HG03571 (cell line): Measurements from ENCODE around the gene EFCAB12.
"Not testable (repeated sequence)": the region's sequence is repeated elsewhere in the genome, so short reads cannot be mapped to it uniquely, and the experiment has no call there.

Experiments
- ATAC-seq: cut with Tn5 transposase; IDR thresholded peaks from one replicate; pipeline ENCODE4 v1.9.1; 2021; ENCODE audit not compliant: unreplicated experiment

The EFCAB12 gene

DNA sequence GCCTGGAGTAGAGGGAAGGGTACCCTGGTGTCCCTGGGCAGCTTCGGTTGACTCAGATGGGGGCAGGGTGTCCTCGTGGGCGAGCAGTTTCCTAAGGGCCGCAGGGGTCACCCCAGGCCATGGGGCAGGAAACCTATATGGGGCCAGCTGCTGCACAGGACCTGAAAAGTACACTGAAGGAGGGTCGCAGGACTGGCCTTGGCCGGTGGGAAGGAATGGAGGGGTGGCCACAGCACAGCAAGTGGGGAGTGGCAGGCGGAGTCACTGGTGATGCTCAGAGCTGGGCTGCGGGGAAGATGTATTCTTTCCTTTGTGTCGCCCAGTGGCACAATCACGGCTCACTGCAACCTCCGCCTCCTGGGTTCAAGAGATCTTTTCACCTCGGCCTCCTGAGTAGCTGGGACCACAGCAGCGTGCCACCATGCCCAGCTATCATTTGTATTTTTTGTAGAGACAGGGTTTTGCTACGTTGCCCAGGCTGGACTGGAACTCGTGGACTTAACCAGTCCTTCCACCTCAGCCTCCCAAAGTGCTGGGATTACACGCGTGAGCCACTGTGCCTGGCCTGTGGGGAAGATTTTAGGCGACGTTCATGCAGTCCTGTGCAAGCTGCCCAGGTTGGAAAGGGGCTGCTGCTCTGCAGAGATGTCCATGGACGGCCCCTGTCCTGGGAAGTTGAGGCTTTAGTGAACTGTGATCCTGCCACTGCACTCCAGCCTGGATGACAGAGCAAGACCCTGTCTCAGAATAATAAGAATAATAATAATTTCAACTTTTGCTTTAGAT, 57.2 kb downstream of the EFCAB12 start:
- no peak for ATAC-seq

DNA sequence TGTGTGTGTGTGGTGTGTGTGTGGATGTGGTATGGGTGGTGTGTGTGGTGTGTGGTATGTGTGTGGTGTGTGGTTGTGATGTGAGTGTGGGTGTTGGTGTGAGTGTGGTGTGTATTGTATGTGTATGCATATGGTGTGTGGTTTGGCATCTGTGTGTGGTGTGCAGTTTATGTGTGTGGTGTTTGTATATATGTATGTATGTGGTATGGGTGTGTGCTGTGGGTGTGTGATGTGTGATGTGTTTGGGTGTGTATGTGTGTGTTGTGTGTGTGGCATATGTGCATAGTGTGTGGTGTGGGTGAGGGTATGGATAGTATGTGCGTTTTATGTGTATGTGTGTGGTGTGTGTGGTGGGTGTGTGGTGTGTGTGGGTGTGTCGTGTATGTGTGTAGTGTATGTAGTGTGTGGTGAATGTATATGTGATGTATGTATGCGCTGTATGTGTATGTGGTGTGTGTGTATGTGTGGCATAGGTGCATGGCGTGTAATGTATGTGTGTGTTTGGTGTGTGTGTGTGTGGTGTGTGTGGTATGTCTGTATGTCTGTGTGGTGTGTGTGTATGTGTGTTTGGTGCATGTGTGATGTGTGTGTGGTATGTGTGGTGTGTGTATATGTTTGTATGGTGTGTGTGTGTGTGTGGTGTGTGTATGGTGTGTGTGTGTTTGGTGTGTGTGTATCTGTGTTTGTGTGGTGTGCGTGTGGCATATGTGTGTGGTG, 58.0 kb downstream of the EFCAB12 start:
- no peak for ATAC-seq

DNA sequence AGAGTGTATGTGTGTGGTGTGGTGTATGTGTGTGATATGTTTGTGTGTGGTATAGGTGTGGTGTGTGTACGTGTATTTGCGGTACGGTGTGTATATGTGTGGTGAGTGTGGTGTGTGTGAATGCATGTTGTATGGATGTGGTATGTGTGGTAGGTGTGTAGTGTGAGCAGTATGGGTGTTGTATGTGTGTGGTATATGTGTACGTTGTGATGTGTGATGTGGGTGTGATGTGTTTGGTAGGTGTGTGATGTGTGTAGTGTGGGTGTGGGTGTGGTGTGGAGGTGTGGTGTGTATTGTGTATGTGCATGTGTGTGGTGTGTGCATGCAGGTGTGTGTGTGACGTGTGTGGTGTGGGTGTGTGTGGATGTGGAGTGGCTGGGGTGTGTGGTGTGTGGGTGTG, 58.7 kb downstream of the EFCAB12 start:
- ATAC-seq, result no peak

DNA sequence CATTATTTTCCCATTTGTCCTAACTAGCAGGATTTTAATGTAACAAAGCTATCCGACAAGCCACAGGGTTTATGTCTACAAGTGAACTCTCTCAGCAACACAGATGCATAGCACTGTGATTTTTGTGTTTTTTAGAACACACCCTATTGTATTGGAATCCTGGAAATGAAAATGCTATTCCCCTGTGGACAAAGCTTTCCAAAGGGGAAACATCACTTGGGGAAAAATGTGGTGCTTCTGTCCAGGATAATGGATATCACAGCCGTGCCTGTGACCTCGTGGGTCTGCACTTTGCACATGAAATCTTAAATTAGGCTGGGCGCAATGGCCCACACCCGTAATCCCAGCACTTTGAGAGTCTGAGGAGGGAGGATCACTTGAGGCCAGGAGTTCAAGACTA, 60.6 kb downstream of the EFCAB12 start:
- no peak for ATAC-seq

DNA sequence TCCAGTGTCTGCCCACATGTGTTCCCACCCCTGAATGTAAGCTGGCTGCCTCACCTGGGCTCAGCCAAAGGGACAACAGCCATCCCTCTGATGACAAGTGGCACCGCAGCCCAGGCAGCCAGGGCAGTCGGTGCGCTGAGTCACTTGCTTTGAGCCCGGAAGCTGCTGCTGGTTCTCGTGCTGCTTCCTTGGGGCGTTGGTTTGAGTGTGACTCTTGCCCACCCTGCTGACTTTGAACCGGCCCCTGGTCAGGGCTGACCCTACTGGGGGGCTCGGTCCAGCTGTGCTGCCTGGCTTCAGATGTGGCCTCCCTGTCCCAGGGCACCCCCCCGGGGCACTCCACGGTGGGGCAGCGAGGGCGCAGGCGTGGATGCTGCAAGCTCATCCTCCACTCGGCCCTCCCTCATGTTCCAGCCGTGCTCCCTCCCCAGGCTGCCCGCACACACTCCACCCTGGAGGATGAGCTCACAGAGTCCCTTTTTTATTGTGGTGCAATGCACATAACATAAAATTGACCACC, 62.1 kb downstream of the EFCAB12 start:
- ATAC-seq, result no peak

DNA sequence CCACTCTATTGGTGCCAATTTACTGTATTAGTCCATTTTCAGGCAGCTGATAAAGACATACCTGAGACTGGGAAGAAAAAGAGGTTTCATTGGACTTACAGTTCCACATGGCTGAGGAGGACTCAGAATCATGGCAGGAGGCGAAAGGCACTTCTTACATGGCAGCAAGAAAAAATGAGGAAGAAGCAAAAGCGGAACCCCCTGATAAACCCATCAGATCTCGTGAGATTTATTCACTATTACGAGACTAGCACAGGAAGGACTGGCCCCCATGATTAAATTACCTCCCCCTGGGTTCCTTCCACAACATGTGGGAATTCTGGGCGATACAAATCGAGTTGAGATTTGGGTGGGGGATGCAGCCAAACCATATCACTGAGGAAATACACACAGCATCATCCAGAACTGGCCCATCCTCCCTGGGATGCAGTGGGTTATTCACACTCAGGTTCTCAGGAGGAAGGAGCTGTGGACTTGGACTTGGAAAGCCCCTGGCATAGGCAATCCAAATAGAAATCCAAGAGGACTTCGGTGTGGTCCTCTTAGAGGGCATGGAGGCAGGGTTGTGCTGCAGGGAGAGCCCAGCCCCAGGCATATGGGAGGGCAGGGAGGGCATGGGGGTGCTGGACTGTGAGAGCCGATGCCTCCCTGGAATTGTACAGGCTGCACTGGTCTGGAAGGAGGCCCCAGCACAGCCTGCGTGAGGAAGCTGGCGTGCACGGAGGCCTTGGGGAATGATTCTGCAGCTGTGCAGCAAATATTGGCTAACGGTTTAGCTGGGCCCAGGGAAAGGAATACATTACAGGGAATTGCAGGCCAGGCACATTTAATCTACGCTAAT, 62.9 kb downstream of the EFCAB12 start:
- no peak for ATAC-seq

DNA sequence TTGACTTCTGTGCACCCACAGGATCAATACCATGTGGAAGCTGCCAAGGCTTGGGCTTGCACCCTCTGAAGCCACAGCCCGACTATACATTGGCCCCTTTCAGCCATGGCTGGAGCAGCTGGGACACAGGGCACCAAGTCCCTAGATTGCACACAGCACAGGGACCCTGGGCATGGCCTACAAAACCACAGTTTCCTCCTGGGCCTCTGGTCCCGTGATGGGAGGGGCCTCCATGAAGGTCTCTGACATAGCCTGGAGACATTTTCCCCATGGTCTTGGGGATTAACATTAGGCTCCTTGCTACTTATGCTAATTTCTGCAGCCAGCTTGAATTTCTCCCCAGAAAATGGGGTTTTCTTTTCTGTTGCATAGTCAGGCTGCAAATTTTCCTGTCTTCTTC, 63.6 kb downstream of the EFCAB12 start:
- not testable (repeated sequence) for ATAC-seq

DNA sequence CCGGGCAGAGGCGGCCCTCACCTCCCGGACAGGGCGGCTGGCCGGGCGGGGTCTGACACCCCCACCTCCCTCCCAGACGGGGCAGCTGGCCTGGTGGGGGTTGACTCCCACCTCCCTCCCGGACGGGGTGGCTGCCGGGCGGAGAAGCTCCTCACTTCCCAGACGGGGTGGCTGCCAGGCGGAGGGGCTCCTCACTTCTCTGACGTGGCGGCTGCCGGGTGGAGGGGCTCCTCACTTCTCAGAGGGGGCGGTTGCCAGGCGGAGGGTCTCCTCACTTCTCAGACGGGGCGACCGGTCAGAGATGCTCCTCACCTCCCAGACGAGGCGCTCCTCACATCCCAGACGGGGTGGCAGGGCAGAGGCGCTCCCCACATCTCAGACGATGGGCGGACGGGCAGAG, 65.1 kb downstream of the EFCAB12 start:
- ATAC-seq, result not testable (repeated sequence)

DNA sequence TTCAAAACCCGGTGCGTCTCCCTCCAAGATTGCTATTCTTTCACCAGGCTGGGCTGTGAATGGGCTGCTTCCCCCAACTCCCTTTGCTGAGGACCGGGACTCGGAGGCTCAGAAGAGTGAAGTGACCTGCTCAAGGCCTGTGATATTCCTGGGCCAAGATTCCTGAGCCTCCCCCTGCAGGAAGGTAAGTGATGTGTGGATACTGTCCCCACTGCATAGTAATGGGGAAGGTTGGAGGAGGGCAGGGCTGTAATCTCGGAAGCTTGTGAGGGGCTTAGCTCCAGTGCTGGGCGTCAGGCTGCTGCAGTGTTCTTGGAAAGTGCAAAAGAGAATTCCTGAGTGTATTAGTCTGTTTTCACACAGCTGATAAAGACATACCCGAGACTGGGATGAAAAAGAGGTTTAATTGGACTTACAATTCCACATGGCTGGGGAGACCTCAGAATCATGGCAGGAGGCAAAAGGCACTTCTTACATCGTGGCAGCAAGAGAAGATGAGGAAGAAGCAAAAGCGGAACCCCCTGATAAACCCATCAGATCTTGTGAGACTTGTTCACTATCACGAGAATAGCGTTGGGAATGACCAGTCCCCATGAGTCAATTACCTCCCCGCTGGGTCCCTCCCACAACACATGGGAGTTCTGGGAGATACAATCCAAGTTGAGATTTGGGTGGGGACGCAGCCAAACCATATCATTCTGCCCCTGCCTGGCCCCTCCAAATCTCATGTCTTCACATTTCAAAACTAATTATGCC, 67.6 kb downstream of the EFCAB12 start:
- ATAC-seq, result no peak

DNA sequence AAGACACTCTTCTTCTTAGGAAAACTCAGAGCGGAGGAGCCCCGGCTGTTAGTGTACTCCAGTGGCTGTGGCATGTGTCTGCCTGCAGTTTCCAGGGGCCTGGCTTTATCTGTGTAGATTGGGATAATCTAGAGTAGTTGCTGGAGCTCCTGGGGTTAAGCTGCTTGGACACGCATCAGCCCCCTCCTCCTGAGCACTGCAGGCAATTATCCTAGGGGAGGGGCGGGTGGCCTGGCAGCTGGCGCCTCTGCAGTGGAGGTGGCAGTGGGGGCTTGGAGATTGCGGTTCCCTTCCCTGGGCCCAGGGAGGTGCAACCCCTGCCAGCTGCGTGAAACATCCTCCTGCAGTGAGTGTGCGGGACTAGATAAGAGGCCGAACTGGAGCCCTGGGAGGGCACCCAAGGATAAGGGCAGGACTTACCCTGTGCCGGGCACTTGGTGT, 68.2 kb downstream of the EFCAB12 start:
- ATAC-seq, result no peak

DNA sequence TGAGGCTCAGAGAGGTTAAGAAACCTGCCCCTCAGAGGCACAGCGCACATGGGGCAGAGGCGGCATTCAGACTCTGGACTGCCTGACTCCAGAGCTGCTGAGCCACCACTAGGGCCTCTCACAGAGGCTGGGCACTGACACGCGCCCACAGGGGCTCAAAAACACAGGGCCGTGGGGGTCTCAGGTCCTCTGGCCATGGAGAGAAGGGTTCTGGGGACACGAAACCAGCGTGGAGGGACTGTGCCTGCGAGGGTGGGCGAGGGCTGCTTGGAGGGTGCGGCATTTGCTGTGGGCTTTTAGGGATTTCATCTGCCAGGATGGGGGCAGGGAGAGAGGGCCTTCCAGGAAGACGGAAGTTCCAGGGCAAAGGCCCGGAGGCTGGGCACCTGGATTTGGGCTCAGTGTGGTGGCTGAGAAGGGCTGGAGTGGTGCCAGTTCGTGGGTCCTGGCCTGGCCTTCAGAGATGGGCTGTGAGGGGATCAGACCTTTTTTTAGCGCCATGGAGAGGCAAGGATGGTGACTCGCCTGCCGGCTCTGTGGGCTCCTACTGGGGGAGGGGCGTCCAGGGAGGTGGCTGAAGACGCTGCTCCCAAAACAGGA, 69.6 kb downstream of the EFCAB12 start:
- ATAC-seq, result no peak

DNA sequence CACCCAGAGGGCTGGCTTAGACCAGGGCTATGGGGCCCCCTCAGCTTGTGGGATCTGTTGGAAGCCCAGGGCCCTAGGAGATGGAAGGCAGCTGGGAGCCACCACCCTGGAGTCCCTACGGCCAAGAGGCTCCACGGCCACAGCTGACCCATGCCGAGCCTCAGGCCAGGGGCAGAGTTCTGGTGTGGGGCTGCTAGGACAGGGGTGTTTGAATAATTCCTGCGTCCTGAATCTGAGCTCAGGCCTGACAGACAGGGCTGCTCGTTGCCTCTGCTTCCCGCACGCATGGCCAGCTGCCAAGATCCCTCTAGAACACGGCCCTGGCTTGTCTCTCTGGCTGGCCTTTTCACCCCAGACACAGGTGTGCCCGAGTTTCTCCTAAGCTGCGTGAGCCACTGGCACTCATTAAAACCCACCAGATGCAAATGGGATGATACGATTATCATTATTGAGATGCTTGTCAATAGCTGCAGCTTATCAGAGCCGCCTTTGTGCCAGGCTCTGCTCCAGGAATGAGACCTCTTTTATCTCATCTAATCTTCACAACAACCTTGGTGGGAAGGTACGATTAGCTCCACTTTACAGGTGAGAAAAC, 70.2 kb downstream of the EFCAB12 start:
- ATAC-seq, result no peak

DNA sequence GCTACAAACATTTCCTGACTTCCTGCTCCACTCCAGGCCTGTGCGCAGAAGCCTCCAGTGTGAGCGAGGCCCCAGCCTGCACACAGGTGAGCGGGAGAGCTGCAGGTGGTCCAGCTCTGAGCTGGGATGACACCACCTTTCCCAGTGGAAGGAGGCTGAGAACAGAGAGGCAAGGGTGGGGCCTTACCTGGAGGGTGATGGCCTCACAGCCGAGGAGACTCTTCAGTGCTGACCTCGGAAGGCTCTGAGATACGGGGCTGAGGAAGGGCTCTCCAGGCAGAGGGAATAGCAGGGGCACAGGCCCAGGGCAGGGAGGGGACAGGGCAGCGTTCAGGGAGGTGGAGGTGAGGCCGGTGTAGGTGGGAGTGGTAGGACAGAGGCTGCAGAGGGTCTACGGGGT, 70.8 kb downstream of the EFCAB12 start:
- ATAC-seq, result no peak

DNA sequence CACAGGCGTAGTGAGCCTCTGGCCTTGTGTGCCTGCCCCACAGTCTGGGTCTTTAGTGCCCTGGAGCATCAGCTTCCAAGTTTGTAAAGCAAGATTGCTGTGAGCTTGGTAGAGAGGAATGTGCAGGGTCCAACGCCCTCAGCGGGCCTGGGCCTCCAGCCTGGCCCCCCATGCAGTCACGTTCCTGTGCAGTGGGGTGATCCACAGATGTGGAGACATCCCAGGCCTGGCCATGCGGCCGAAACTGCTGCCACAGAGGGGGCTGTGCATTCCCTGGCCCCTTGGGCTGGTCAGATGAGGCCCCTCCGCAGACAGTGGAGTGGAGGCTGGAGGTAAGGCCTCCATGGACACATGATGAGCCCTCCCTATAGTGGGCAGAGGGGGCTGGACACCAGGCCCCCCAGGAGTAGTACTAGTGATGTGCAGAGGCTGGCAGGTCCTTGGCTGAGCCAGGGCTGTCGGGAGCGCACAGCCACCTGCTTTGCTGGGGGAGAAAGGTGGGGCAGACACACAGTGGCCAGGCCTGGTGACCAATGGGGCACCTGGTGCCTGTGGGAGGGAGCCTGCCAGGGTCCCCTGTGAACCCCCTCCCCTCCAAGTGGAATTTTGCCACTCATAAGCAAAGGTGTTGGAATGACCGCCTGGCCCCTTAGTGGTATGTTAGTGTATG, 71.5 kb downstream of the EFCAB12 start:
- no peak for ATAC-seq

DNA sequence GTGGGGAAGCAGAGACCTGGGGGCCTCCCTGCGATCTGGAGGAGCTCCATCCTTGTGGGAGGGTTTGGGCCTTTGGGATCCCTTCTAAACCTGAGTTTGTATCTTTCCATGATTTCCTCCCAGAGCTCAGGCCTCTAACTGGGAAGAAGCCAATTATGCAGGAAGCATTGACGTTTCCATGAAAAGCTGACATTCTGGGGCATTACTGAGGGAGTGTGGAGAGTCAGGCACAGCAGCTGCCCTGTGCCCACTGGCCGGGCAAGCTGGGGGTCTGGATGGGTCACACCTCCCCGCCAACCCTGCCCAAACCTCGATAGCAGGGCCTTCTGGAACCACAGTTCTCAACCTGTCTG, 74.9 kb downstream of the EFCAB12 start:
- ATAC-seq, result no peak

DNA sequence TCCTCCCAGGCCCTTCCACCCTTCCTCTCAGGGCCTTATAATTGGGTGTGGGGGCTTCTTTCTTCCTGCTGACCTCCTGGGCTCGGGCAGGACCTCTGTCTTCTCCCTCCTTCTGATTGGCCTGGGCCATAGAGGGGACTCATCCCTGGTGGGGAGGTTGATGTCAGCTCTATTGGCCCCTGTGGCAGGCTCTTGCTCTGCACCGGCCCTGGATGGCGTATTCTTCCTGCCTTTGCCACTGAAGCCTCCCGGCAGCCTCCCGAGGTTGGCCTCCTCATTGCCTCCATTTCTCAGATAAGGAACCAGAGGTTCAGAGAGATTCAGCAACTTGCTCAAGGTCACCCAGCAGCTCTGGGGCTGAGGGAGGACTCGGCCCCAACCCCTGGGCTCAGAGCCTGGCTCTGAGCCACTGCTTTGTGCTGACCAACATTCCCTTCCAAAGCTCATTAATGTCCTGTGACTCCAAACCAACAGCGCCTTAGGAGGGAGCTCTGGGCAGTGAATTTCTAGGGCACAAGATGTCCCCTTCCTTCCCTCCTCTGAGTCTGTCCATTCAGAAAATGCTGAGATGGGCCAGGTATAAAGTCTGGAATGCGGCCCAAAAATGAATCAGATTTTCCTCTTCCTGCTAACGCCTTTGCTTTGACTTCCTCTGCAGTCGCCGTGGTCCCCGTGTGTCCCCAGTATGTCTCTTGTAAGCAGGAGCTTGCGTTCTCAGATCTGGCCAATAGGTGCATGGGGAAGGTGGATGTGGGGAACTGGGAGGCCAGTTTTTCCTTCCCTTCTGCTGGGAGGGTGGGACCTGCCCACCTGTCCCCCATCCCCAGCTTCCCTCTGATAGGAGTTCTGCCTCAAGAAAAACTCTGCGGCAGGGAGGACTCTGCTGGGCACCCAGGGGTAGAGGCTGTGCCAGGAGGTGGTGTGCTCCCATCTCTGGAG, 75.5 kb downstream of the EFCAB12 start:
- ATAC-seq, result no peak

DNA sequence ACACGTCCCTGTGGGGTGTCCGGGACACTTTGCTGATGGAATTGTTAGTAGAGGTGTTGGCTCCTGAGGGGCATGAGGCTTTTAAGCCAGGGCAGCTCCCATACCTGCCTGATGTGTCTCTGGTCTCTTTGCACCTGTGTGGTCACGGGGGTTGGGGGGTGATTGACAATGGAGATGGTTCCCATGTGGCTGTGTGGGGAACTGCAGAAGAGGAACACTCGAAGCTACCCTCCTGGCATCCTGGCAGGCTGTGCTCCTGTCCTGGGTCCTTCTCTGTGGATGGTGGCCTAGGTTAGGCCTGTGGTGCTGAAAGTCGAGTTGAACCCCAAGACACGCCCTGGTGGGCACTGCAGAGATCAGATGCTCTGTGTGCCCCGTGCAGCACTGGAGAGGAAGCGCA, 76.4 kb downstream of the EFCAB12 start:
- ATAC-seq, result no peak
